ENCODE measurements around the gene C4orf50.
"Not testable (repeated sequence)": the region's sequence is repeated elsewhere in the genome, so short reads cannot be mapped to it uniquely, and the experiment has no call there.

Gene C4orf50

GRCh38 chr4:5887011-5887360 is 131.2 kb downstream of the C4orf50 start:
- no peak for DNase-seq

- DNase-seq, result no peak
Measured at GRCh38 chr4:5885733-5886132, 132.5 kb downstream of the C4orf50 start.

GRCh38 chr4:5884796-5885195 is 133.4 kb downstream of the C4orf50 start:
- no peak for DNase-seq

- DNase-seq, result no peak
Measured at GRCh38 chr4:5883916-5884315, 134.3 kb downstream of the C4orf50 start.

- no peak for DNase-seq
Measured at GRCh38 chr4:5882947-5883346, 135.3 kb downstream of the C4orf50 start.

GRCh38 chr4:5881340-5881739 is 136.9 kb downstream of the C4orf50 start:
- DNase-seq, result no peak

- no peak for DNase-seq
Measured at GRCh38 chr4:5878359-5878758, 139.9 kb downstream of the C4orf50 start.

GRCh38 chr4:5877392-5877791 is 140.8 kb downstream of the C4orf50 start:
- DNase-seq, result no peak

- DNase-seq, result no peak
Measured at GRCh38 chr4:5874811-5875449, 143.3 kb downstream of the C4orf50 start.

- no peak for DNase-seq
Measured at GRCh38 chr4:5870701-5871100, 147.5 kb downstream of the C4orf50 start.

GRCh38 chr4:5869966-5870619 is 148.1 kb downstream of the C4orf50 start:
- DNase-seq, result no peak

GRCh38 chr4:5867866-5868265 is 150.4 kb downstream of the C4orf50 start:
- DNase-seq, result no peak

- DNase-seq, result no peak
Measured at GRCh38 chr4:5866841-5867813, 151.1 kb downstream of the C4orf50 start.

GRCh38 chr4:5865896-5866599 is 152.2 kb downstream of the C4orf50 start:
- no peak for DNase-seq

- no peak for DNase-seq
Measured at GRCh38 chr4:5863461-5864113, 154.6 kb downstream of the C4orf50 start.

GRCh38 chr4:5858020-5858769 is 160.0 kb downstream of the C4orf50 start:
- DNase-seq, result no peak

GRCh38 chr4:5857199-5857598 is 161.0 kb downstream of the C4orf50 start:
- no peak for DNase-seq

- DNase-seq, result not testable (repeated sequence)
Measured at GRCh38 chr4:5856362-5856761, 161.9 kb downstream of the C4orf50 start.

GRCh38 chr4:5854929-5855328 is 163.3 kb downstream of the C4orf50 start:
- no peak for DNase-seq

GRCh38 chr4:5852523-5853202 is 165.6 kb downstream of the C4orf50 start:
- DNase-seq, result no peak

GRCh38 chr4:5851637-5852301 is 166.5 kb downstream of the C4orf50 start:
- no peak for DNase-seq
